SK-N-SH (cell line): ENCODE measurements around the gene WNT4.

Experiments used
- CTCF ChIP-seq: fragments of 200-600 bp; sonication (generic); IDR thresholded peaks from 2 replicates; pipeline ENCODE4 v1.6.1; 2017; ENCODE audit warnings: antibody characterized with exemption, mild to moderate bottlenecking, moderate library complexity
- ELF1 ChIP-seq: IDR thresholded peaks from 2 replicates; pipeline ENCODE4 v1.4.0; 2012
- EP300 ChIP-seq, 2 experiments: IDR thresholded peaks; 2 replicates each; pipeline versions ENCODE4 v1.4.0 to v1.6.1; 2012; ENCODE audit warnings: borderline replicate concordance in 1 of 2, low read depth in 1 of 2, low read length in 1 of 2
- EZH2phosphoT487 ChIP-seq: fragments of 200-600 bp; sonication (generic); IDR thresholded peaks from 2 replicates; pipeline ENCODE4 v1.6.1; 2017; ENCODE audit warnings: low read depth, mixed run types, mild to moderate bottlenecking, antibody characterized with exemption, moderate library complexity, borderline replicate concordance
- NRF1 ChIP-seq: IDR thresholded peaks from 2 replicates; pipeline ENCODE4 v1.6.1; 2012; ENCODE audit warnings: low read depth, mild to moderate bottlenecking, low read length
- RXRA ChIP-seq: IDR thresholded peaks from 2 replicates; pipeline ENCODE4 v1.4.0; 2012; ENCODE audit warnings: low read depth, mild to moderate bottlenecking, borderline replicate concordance
- SIN3A ChIP-seq: IDR thresholded peaks from 2 replicates; pipeline ENCODE4 v1.6.1; 2012; ENCODE audit warnings: low read depth, mild to moderate bottlenecking, low read length, moderate library complexity, borderline replicate concordance
- YY1 ChIP-seq: IDR thresholded peaks from 2 replicates; pipeline ENCODE4 v1.4.0; 2012; ENCODE audit warnings: low read depth, mild to moderate bottlenecking

- TF ChIP-seq CTCF (no peak), EZH2phosphoT487 (no peak), ELF1 (no peak), EP300 (IDR thresholded peaks at IDR 0.05; ENCODE audit: borderline replicate concordance in 1 of 2, low read depth in 1 of 2, low read length in 1 of 2) (no peak), YY1 (no peak), RXRA (no peak), SIN3A (no peak), NRF1 (no peak)
These were observed 62.7 kb downstream of the WNT4 start for GRCh38 chr1:22080191-22080590.
